GM12878 (cell line): ENCODE data around the gene SLC6A2.

Experiments used
- ATF2 ChIP-seq: IDR thresholded peaks from 2 replicates; pipeline ENCODE4 v1.6.1; 2012; ENCODE audit warnings: low read length, inconsistent platforms
- CREB1 ChIP-seq: IDR thresholded peaks from 2 replicates; pipeline ENCODE4 v1.6.1; 2012; ENCODE audit warnings: low read depth, mild to moderate bottlenecking, inconsistent platforms
- CTCF ChIP-seq, 3 experiments: IDR thresholded peaks in 2 of 3; conservative IDR thresholded peaks in 1 of 3; 2 replicates each; pipeline ENCODE4 v1.5.1; 2011; ENCODE audit warnings: low read depth in 3 of 3, low read length in 3 of 3, mild to moderate bottlenecking in 3 of 3, control low read depth in 2 of 3, moderate library complexity in 2 of 3, inconsistent platforms in 1 of 3, mixed read lengths in 1 of 3; ENCODE audit not compliant: control insufficient read depth in 2 of 3, insufficient read depth in 1 of 3; ENCODE audit errors: extremely low read depth in 1 of 3
- E2F4 ChIP-seq: IDR thresholded peaks from 2 replicates; pipeline ENCODE4 v1.6.1; 2012; ENCODE audit warnings: low read depth, low read length, improper control_type of control experiment
- EP300 ChIP-seq, 2 experiments: fragments of 150-350 bp in 1 of 2; IDR thresholded peaks; 2 replicates each; pipeline ENCODE4 v1.6.1; 2011 to 2012; ENCODE audit warnings: low read depth in 2 of 2, low read length in 2 of 2, borderline replicate concordance in 1 of 2, improper control_type of control experiment in 1 of 2, inconsistent platforms in 1 of 2; ENCODE audit not compliant: control insufficient read depth in 1 of 2
- HDAC2 ChIP-seq: fragments of 200-600 bp; sonication (generic); IDR thresholded peaks from 2 replicates; pipeline ENCODE4 v1.6.1; 2017
- JUND ChIP-seq: IDR thresholded peaks from 2 replicates; pipeline ENCODE4 v1.6.1; 2012; ENCODE audit warnings: low read depth, mild to moderate bottlenecking, low read length, improper control_type of control experiment, moderate library complexity
- NRF1 ChIP-seq: conservative IDR thresholded peaks from 2 replicates; pipeline ENCODE4 v1.6.1; 2011; ENCODE audit warnings: mild to moderate bottlenecking, low read depth, low read length, improper control_type of control experiment
- PAX5 ChIP-seq: IDR thresholded peaks from 2 replicates; pipeline ENCODE4 v1.6.1; 2011; ENCODE audit warnings: low read depth, low read length, borderline replicate concordance
- POLR2A ChIP-seq: IDR thresholded peaks from 2 replicates; pipeline ENCODE4 v1.6.1; 2011; ENCODE audit warnings: low read depth, mild to moderate bottlenecking, low read length
- RUNX3 ChIP-seq: IDR thresholded peaks from 2 replicates; pipeline ENCODE4 v1.6.1; 2012; ENCODE audit warnings: low read length, inconsistent platforms
- TCF12 ChIP-seq: IDR thresholded peaks from 2 replicates; pipeline ENCODE4 v1.6.1; 2011; ENCODE audit warnings: low read depth, mild to moderate bottlenecking, low read length

- TF ChIP-seq RUNX3 (no peak), ATF2 (no peak), EP300 (IDR thresholded peaks at IDR 0.05; ENCODE audit: borderline replicate concordance in 1 of 2, control insufficient read depth in 1 of 2, low read depth in 2 of 2, low read length in 2 of 2) (no peak), PAX5 (no peak), POLR2A (no peak), CTCF (IDR thresholded peaks at IDR 0.05 in 2 of 3, conservative IDR thresholded peaks at IDR 0.05 in 1 of 3; ENCODE audit: control insufficient read depth in 2 of 3, extremely low read depth in 1 of 3, insufficient read depth in 1 of 3, low read depth in 3 of 3, low read length in 3 of 3) (no peak), JUND (no peak), CREB1 (no peak), E2F4 (no peak), NRF1 (no peak), HDAC2 (no peak), TCF12 (no peak)
These were observed 8.0 kb upstream of the SLC6A2 start for GRCh38 chr16:55647798-55648197.
